Astrocyte (in vitro differentiated cells and primary cell): Measurements from ENCODE around the gene THAP6.

Experiments used
- CTCF ChIP-seq: IDR thresholded peaks from 2 replicates; pipeline ENCODE4 v1.5.1; 2011; ENCODE audit warnings: low read depth, mild to moderate bottlenecking, inconsistent platforms, low read length, moderate library complexity; ENCODE audit not compliant: insufficient read depth
- EZH2 ChIP-seq: IDR thresholded peaks from 2 replicates; pipeline ENCODE4 v1.6.1; 2012; ENCODE audit warnings: mild to moderate bottlenecking, low read length, inconsistent platforms; ENCODE audit not compliant: insufficient read depth

GRCh38 chr4:75557696-75558095, 43.4 kb downstream of the THAP6 start:
- TF ChIP-seq CTCF (no peak), EZH2 (no peak)
